ENCODE measurements around the gene SEH1L. TPM values are rescaled to one million over a fixed set of nuclear protein-coding genes. Genes with fewer than 3 reads are reported as not detected.

The SEH1L gene
- total RNA-seq, 4 donors from 2014 or later = 26.9 to 41.1 (median 34.4) TPM

- Histone ChIP-seq H3K36me3 (no peaks in the 10 kb centered on the region), H3K9me3 (no peaks in the 10 kb centered on the region), H3K4me3 (no peak overlapping the region), H3K27ac (no peak overlapping the region), H3K4me1 (peaks cover 0 to 7% (median 0%) of the 10 kb centered on the region in 4 donors), H3K27me3 (no peaks in the 10 kb centered on the region)
- WGBS, 2 donors = 75 to 84% methylated on average over 2 of the region's 2 CpGs
- no peak for DNase-seq (ENCODE audit: low spot score in 2 of 2)
- TF ChIP-seq POLR2A (IDR thresholded peaks at IDR 0.05) (no peak), EP300 (IDR thresholded peaks at IDR 0.05) (no peak), CTCF (IDR thresholded peaks at IDR 0.05) (no peak)
These were observed 8.6 kb upstream of the SEH1L start for GRCh38 chr18:12939162-12939561.

GRCh38 chr18:12943215-12943614, 4.6 kb upstream of the SEH1L start:
- WGBS, 2 donors = 75 to 80% methylated on average over 4 of the region's 4 CpGs
- H3K9me3 ChIP-seq = no peaks in the 10 kb centered on the region
- peaks cover 0 to 17% (median 10%) of the 10 kb centered on the region in 4 donors for H3K4me1 ChIP-seq
- H3K36me3 ChIP-seq = no peaks in the 10 kb centered on the region
- no peak overlapping the region for H3K4me3 ChIP-seq
- DNase-seq (ENCODE audit: low spot score in 2 of 2) = no peak
- no peak overlapping the region for H3K27ac ChIP-seq
- no peaks in the 10 kb centered on the region for H3K27me3 ChIP-seq
- TF ChIP-seq CTCF (IDR thresholded peaks at IDR 0.05) (no peak), POLR2A (IDR thresholded peaks at IDR 0.05) (no peak), EP300 (IDR thresholded peaks at IDR 0.05) (no peak)

- no peak overlapping the region for H3K4me3 ChIP-seq
- no peaks in the 10 kb centered on the region for H3K36me3 ChIP-seq
- peaks cover 0 to 24% (median 12%) of the 10 kb centered on the region in 4 donors for H3K4me1 ChIP-seq
- no peak for TF ChIP-seq CTCF (IDR thresholded peaks at IDR 0.05)
- no peak for TF ChIP-seq POLR2A (IDR thresholded peaks at IDR 0.05)
- no peak for TF ChIP-seq EP300 (IDR thresholded peaks at IDR 0.05)
- no peaks in the 10 kb centered on the region for H3K27me3 ChIP-seq
- DNase-seq (ENCODE audit: low spot score in 2 of 2) = peak in 1 of 2 donors; percentile 27
- no peaks in the 10 kb centered on the region for H3K9me3 ChIP-seq
- H3K27ac ChIP-seq = peak overlapping the region in 1 of 4 donors; percentile 6
- WGBS, 2 donors = 32 to 43% methylated on average over 4 of the region's 4 CpGs
These were observed 3.1 kb upstream of the SEH1L start for GRCh38 chr18:12944709-12945108.

- Histone ChIP-seq H3K27ac (peak overlapping the region; percentile 90 to 99 (median 95)), H3K27me3 (no peaks in the 10 kb centered on the region), H3K36me3 (no peaks in the 10 kb centered on the region), H3K9me3 (no peaks in the 10 kb centered on the region), H3K4me3 (peak overlapping the region; percentile 66 to 83 (median 80)), H3K4me1 (peaks cover 0 to 42% (median 13%) of the 10 kb centered on the region in 4 donors)
- TF ChIP-seq EP300 (IDR thresholded peaks at IDR 0.05) (no peak), CTCF (IDR thresholded peaks at IDR 0.05) (no peak), POLR2A (IDR thresholded peaks at IDR 0.05) (no peak)
- WGBS, 2 donors = 7 to 8% methylated on average over 15 of the region's 15 CpGs
- peak in 1 of 2 donors; percentile 14 for DNase-seq (ENCODE audit: low spot score in 2 of 2)
These were observed 1.1 kb upstream of the SEH1L start for GRCh38 chr18:12946549-12947284.

- Histone ChIP-seq H3K4me1 (peaks cover 0 to 52% (median 14%) of the 10 kb centered on the region in 4 donors), H3K36me3 (peaks cover 0 to 11% (median 0%) of the 10 kb centered on the region in 3 donors), H3K27ac (peak overlapping the region; percentile 90 to 98 (median 97)), H3K27me3 (no peaks in the 10 kb centered on the region), H3K9me3 (no peaks in the 10 kb centered on the region), H3K4me3 (peak overlapping the region; percentile 69 to 83 (median 78))
- TF ChIP-seq CTCF (IDR thresholded peaks at IDR 0.05) = peak in 2 of 5 experiments; percentile 22 to 33
- peak in 1 of 2 donors; percentile 80 for TF ChIP-seq EP300 (IDR thresholded peaks at IDR 0.05)
- TF ChIP-seq POLR2A (IDR thresholded peaks at IDR 0.05) = peak; percentile 60 to 61
- peak; percentile 84 to 90 for DNase-seq (ENCODE audit: low spot score in 2 of 2)
- 1 to 4% methylated on average over 21 to 66 of the region's 81 CpGs for WGBS, 2 donors
These were observed 416 bp downstream of the SEH1L start for GRCh38 chr18:12948050-12948804.

Data from tibial nerve (tissue), 4 donors.